Anterior cingulate cortex (tissue), 58 donors: ENCODE data around the gene CLEC20A.

Experiments
- DNase-seq, 58 donors: peaks; one replicate each; lab custom pipeline; 2025; lab: John Stamatoyannopoulos, UW

CLEC20A gene

GRCh38 chr1:178484698-178485225 is 12.0 kb downstream of the CLEC20A start:
- no peak for DNase-seq

GRCh38 chr1:178483251-178483957 is 13.4 kb downstream of the CLEC20A start:
- DNase-seq = no peak

- no peak for DNase-seq
Observed at GRCh38 chr1:178477841-178478240, 18.9 kb downstream of the CLEC20A start.

- DNase-seq = no peak
Observed at GRCh38 chr1:178477373-178477772, 19.4 kb downstream of the CLEC20A start.

GRCh38 chr1:178472531-178472930 is 24.2 kb downstream of the CLEC20A start:
- no peak for DNase-seq

GRCh38 chr1:178470411-178470960 is 26.3 kb downstream of the CLEC20A start:
- DNase-seq = no peak

- DNase-seq = no peak
Observed at GRCh38 chr1:178467837-178468236, 28.9 kb downstream of the CLEC20A start.

- DNase-seq = no peak
Observed at GRCh38 chr1:178465011-178465410, 31.8 kb downstream of the CLEC20A start.

GRCh38 chr1:178464566-178464965 is 32.2 kb downstream of the CLEC20A start:
- DNase-seq = no peak

- no peak for DNase-seq
Observed at GRCh38 chr1:178464141-178464540, 32.6 kb downstream of the CLEC20A start.

GRCh38 chr1:178461701-178462100 is 35.1 kb downstream of the CLEC20A start:
- DNase-seq = no peak

GRCh38 chr1:178461104-178461503 is 35.7 kb downstream of the CLEC20A start:
- DNase-seq = no peak

- no peak for DNase-seq
Observed at GRCh38 chr1:178458203-178458602, 38.6 kb downstream of the CLEC20A start.

- DNase-seq = no peak
Observed at GRCh38 chr1:178457651-178458050, 39.1 kb downstream of the CLEC20A start.

- DNase-seq = no peak
Observed at GRCh38 chr1:178456472-178456871, 40.3 kb downstream of the CLEC20A start.

GRCh38 chr1:178452013-178452412 is 44.8 kb downstream of the CLEC20A start:
- peak in 4 of 58 donors; percentile 5 to 26 (median 6) for DNase-seq

- DNase-seq = no peak
Observed at GRCh38 chr1:178451529-178451928, 45.2 kb downstream of the CLEC20A start.

GRCh38 chr1:178450871-178451270 is 45.9 kb downstream of the CLEC20A start:
- DNase-seq = no peak

GRCh38 chr1:178442925-178443324 is 53.8 kb downstream of the CLEC20A start:
- DNase-seq = no peak

- no peak for DNase-seq
Observed at GRCh38 chr1:178438432-178438831, 58.3 kb downstream of the CLEC20A start.

- DNase-seq = no peak
Observed at GRCh38 chr1:178436899-178437298, 59.9 kb downstream of the CLEC20A start.

GRCh38 chr1:178434899-178435435 is 61.8 kb downstream of the CLEC20A start:
- DNase-seq = no peak
